Stimulated activated CD8-positive, alpha-beta memory T cell treated with anti-CD3 and anti-CD28 coated beads, Interleukin-12 subunit alpha, Interleukin-12 subunit beta, amount 100 ng/mL, for 1 hour (primary cell): Measurements from ENCODE around the gene CDKL5.
"Not testable (repeated sequence)": the region's sequence is repeated elsewhere in the genome, so short reads cannot be mapped to it uniquely, and the experiment has no call there.

Source experiments
- DNase-seq: peaks from one replicate; pipeline ENCODE4 v3.0.0-alpha.2; 2020; ENCODE audit warnings: low read depth

The CDKL5 gene

GRCh38 chrX:18577400-18577799 is 152.0 kb downstream of the CDKL5 start:
- DNase-seq: no peak

GRCh38 chrX:18578546-18578945 is 153.1 kb downstream of the CDKL5 start:
- no peak for DNase-seq

- no peak for DNase-seq
Measured at GRCh38 chrX:18579495-18579894, 154.1 kb downstream of the CDKL5 start.

GRCh38 chrX:18582910-18583493 is 157.6 kb downstream of the CDKL5 start:
- DNase-seq: no peak

GRCh38 chrX:18589292-18589691 is 163.9 kb downstream of the CDKL5 start:
- DNase-seq: not testable (repeated sequence)

GRCh38 chrX:18591834-18592233 is 166.4 kb downstream of the CDKL5 start:
- no peak for DNase-seq

- DNase-seq: no peak
Measured at GRCh38 chrX:18594079-18594478, 168.7 kb downstream of the CDKL5 start.

GRCh38 chrX:18596096-18596495 is 170.7 kb downstream of the CDKL5 start:
- DNase-seq: no peak

- DNase-seq: no peak
Measured at GRCh38 chrX:18598413-18598812, 173.0 kb downstream of the CDKL5 start.

- no peak for DNase-seq
Measured at GRCh38 chrX:18607966-18608365, 182.6 kb downstream of the CDKL5 start.

GRCh38 chrX:18613930-18614639 is 188.7 kb downstream of the CDKL5 start:
- DNase-seq: no peak

GRCh38 chrX:18616688-18617406 is 191.4 kb downstream of the CDKL5 start:
- DNase-seq: no peak

- DNase-seq: no peak
Measured at GRCh38 chrX:18617407-18617750, 192.0 kb downstream of the CDKL5 start.

GRCh38 chrX:18619288-18619687 is 193.9 kb downstream of the CDKL5 start:
- no peak for DNase-seq

- no peak for DNase-seq
Measured at GRCh38 chrX:18620349-18620748, 194.9 kb downstream of the CDKL5 start.

- DNase-seq: no peak
Measured at GRCh38 chrX:18624599-18624998, 199.2 kb downstream of the CDKL5 start.

GRCh38 chrX:18630934-18631333 is 205.5 kb downstream of the CDKL5 start:
- no peak for DNase-seq

GRCh38 chrX:18638398-18638797 is 213.0 kb downstream of the CDKL5 start:
- DNase-seq: no peak

GRCh38 chrX:18639280-18639679 is 213.9 kb downstream of the CDKL5 start:
- no peak for DNase-seq

- no peak for DNase-seq
Measured at GRCh38 chrX:18640686-18641085, 215.3 kb downstream of the CDKL5 start.

GRCh38 chrX:18643243-18643642 is 217.8 kb downstream of the CDKL5 start:
- no peak for DNase-seq

- DNase-seq: no peak
Measured at GRCh38 chrX:18643853-18644252, 218.4 kb downstream of the CDKL5 start.

GRCh38 chrX:18647621-18648020 is 222.2 kb downstream of the CDKL5 start:
- DNase-seq: no peak
